Measurements from ENCODE around the gene XCL1. TPM values are rescaled to one million over a fixed set of nuclear protein-coding genes. Genes with fewer than 3 reads are reported as not detected.
"Not testable (repeated sequence)": the region's sequence is repeated elsewhere in the genome, so short reads cannot be mapped to it uniquely, and the experiment has no call there.

The XCL1 gene
- total RNA-seq, 1 donor from 2014 or later: not detected

- H3K9ac ChIP-seq (ENCODE audit: low read depth in 1 of 3, low read length in 3 of 3): no peak overlapping the region
- no peak overlapping the region for H3K4me3 ChIP-seq (ENCODE audit: low read length in 3 of 3)
- no peak overlapping the region for H3K27ac ChIP-seq (ENCODE audit: low read depth, low read length)
- no peaks in the 10 kb centered on the region for H3K9me3 ChIP-seq (ENCODE audit: control insufficient read depth in 3 of 3, low read length in 3 of 3)
- H3K27me3 ChIP-seq (ENCODE audit: control insufficient read depth in 3 of 3, insufficient read depth in 3 of 3, low read length in 3 of 3): no peaks in the 10 kb centered on the region
- no peaks in the 10 kb centered on the region for H3K4me1 ChIP-seq (ENCODE audit: control insufficient read depth in 3 of 3, insufficient read depth in 3 of 3, low read length in 3 of 3)
- H3K36me3 ChIP-seq (ENCODE audit: control insufficient read depth in 3 of 3, insufficient read depth in 3 of 3, low read length in 3 of 3): no peaks in the 10 kb centered on the region
Measured at GRCh38 chr1:168567568-168567967, 8.8 kb upstream of the XCL1 start.

DNA sequence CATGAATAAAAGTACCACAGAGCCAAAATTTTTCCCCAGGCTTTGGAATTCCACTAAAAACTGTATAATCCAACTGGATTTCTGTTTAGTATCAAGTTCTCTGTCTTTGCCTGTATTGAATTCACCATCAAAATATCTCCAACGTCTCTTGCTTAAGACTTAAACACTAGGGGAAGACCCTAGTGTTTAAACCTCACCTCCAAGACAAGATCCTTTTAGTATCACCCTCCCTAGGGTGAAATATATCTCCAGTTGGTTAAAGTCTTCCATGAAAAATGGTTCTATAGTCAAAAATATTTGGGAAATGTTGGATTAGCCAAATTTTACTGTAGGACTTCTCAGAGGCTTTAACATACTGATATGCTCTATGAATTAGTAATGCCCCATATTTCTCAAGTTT, 8.1 kb upstream of the XCL1 start:
- H3K9ac ChIP-seq (ENCODE audit: low read depth in 1 of 3, low read length in 3 of 3): no peak overlapping the region
- no peaks in the 10 kb centered on the region for H3K27me3 ChIP-seq (ENCODE audit: control insufficient read depth in 3 of 3, insufficient read depth in 3 of 3, low read length in 3 of 3)
- H3K9me3 ChIP-seq (ENCODE audit: control insufficient read depth in 3 of 3, low read length in 3 of 3): no peaks in the 10 kb centered on the region

GRCh38 chr1:168570652-168571051, 5.8 kb upstream of the XCL1 start:
- Histone ChIP-seq H3K4me1 (ENCODE audit: control insufficient read depth in 3 of 3, insufficient read depth in 3 of 3, low read length in 3 of 3) (no peaks in the 10 kb centered on the region), H3K27ac (ENCODE audit: low read depth, low read length) (no peak overlapping the region), H3K27me3 (ENCODE audit: control insufficient read depth in 3 of 3, insufficient read depth in 3 of 3, low read length in 3 of 3) (no peaks in the 10 kb centered on the region), H3K4me3 (ENCODE audit: low read length in 3 of 3) (no peak overlapping the region), H3K9me3 (ENCODE audit: control insufficient read depth in 3 of 3, low read length in 3 of 3) (no peaks in the 10 kb centered on the region), H3K9ac (ENCODE audit: low read depth in 1 of 3, low read length in 3 of 3) (no peak overlapping the region), H3K36me3 (ENCODE audit: control insufficient read depth in 3 of 3, insufficient read depth in 3 of 3, low read length in 3 of 3) (no peaks in the 10 kb centered on the region)

More for the DNA sequence above, 8.1 kb upstream of the XCL1 start:
- Histone ChIP-seq H3K27ac (ENCODE audit: low read depth, low read length) (no peak overlapping the region), H3K4me3 (ENCODE audit: low read length in 3 of 3) (no peak overlapping the region), H3K36me3 (ENCODE audit: control insufficient read depth in 3 of 3, insufficient read depth in 3 of 3, low read length in 3 of 3) (no peaks in the 10 kb centered on the region), H3K4me1 (ENCODE audit: control insufficient read depth in 3 of 3, insufficient read depth in 3 of 3, low read length in 3 of 3) (no peaks in the 10 kb centered on the region)

DNA sequence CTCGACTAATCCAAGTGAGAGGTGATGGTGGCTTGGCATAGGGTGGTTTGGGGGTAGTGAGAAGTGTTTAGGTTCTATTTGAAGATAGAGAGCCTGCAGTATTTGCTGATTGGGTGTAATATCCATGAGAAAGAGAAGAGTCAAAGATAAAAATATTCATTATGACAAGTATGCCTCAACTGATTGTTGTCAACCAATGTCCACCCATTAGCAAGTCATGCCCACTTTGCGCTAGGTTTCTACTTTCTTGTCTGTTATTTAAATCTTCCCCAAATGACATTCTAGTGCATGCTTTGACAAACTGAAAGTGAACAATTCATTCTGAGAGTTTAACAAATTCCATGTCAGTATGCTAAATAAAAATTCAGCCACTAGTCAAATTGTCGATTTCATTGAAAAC, 3.8 kb upstream of the XCL1 start:
- Histone ChIP-seq H3K36me3 (ENCODE audit: control insufficient read depth in 3 of 3, insufficient read depth in 3 of 3, low read length in 3 of 3) (no peaks in the 10 kb centered on the region), H3K9ac (ENCODE audit: low read depth in 1 of 3, low read length in 3 of 3) (no peak overlapping the region), H3K9me3 (ENCODE audit: control insufficient read depth in 3 of 3, low read length in 3 of 3) (no peaks in the 10 kb centered on the region), H3K27me3 (ENCODE audit: control insufficient read depth in 3 of 3, insufficient read depth in 3 of 3, low read length in 3 of 3) (no peaks in the 10 kb centered on the region), H3K4me3 (ENCODE audit: low read length in 3 of 3) (no peak overlapping the region), H3K4me1 (ENCODE audit: control insufficient read depth in 3 of 3, insufficient read depth in 3 of 3, low read length in 3 of 3) (no peaks in the 10 kb centered on the region), H3K27ac (ENCODE audit: low read depth, low read length) (no peak overlapping the region)

DNA sequence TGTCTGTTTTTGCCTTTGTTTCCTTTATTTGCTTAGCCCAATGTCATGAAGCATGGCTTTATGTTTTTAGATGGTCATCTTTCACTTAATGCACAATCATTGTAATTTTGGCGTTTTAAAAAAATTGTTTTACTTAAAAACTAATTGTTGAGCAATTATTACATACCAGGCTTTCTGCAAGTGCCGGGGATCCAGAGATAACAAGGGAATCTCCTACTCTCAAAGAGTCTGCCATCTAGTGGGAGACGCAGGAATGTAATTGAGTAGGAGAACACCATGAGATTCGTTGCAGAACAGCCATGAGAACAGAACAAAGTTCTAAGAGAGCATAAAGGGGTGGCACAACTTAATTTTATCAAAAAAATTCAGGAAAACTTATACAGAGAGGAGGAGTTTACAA, 2.2 kb upstream of the XCL1 start:
- H3K36me3 ChIP-seq (ENCODE audit: control insufficient read depth in 3 of 3, insufficient read depth in 3 of 3, low read length in 3 of 3); H3K9ac ChIP-seq (ENCODE audit: low read depth in 1 of 3, low read length in 3 of 3); H3K4me1 ChIP-seq (ENCODE audit: control insufficient read depth in 3 of 3, insufficient read depth in 3 of 3, low read length in 3 of 3); H3K27ac ChIP-seq (ENCODE audit: low read depth, low read length); H3K4me3 ChIP-seq (ENCODE audit: low read length in 3 of 3); H3K9me3 ChIP-seq (ENCODE audit: control insufficient read depth in 3 of 3, low read length in 3 of 3); H3K27me3 ChIP-seq (ENCODE audit: control insufficient read depth in 3 of 3, insufficient read depth in 3 of 3, low read length in 3 of 3): not testable (repeated sequence)

DNA sequence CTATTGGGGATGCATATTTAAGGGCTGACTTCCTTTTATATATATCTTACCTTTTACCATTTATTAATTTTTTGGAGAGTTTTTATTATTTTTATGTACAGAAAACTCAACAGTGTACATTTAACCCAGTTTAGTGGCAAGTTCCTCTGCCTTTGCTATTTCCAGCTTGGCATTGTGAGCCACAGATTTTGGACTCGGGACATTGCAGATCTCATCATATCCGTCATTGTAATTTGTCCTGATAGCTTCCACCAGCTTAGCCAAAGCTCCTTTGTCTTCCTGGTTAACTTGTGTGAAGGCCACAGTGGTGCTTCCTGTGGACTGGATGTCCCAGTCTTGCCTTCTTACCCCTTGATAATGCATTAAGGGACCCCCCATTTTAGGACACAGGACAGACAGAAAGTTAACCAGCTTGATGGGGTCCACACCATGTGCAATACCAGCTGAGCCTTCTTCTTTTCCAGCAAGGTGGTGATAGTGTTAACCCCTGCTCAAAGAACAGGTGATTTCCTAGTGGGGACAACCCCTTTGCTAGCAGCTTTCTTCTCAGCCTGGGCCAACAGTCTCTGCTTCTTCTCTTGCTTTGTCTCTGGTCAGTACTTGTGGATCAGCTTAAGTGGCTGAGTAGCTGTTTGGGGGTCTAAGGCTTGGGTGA, 2.3 kb downstream of the XCL1 start:
- not testable (repeated sequence) for H3K4me1 ChIP-seq (ENCODE audit: control insufficient read depth in 3 of 3, insufficient read depth in 3 of 3, low read length in 3 of 3); H3K9ac ChIP-seq (ENCODE audit: low read depth in 1 of 3, low read length in 3 of 3); H3K9me3 ChIP-seq (ENCODE audit: control insufficient read depth in 3 of 3, low read length in 3 of 3); H3K27ac ChIP-seq (ENCODE audit: low read depth, low read length); H3K36me3 ChIP-seq (ENCODE audit: control insufficient read depth in 3 of 3, insufficient read depth in 3 of 3, low read length in 3 of 3); H3K27me3 ChIP-seq (ENCODE audit: control insufficient read depth in 3 of 3, insufficient read depth in 3 of 3, low read length in 3 of 3); H3K4me3 ChIP-seq (ENCODE audit: low read length in 3 of 3)

DNA sequence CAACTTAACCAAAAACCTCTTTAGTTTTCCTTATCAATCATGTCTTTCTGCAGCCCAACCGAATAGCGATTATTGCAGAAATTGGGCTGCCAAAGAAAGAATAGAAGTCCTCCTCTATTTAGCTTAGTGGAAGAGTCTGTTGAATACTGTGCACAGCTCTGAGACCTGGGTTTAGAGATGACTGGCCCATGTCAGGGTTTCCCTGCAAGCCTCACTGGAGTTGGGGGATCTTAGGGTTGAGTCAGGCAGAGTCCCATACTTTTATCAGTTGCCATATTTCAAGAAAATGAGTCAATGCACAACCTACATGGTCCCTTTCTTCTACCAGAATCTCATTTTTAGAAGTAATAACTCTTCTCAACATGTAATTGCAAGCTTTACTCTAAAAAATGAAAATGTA, 3.9 kb downstream of the XCL1 start:
- peaks cover 0 to 13% (median 2%) of the 10 kb centered on the region in 3 donors for H3K4me1 ChIP-seq (ENCODE audit: control insufficient read depth in 3 of 3, insufficient read depth in 3 of 3, low read length in 3 of 3)
- not testable (repeated sequence) for H3K9me3 ChIP-seq (ENCODE audit: control insufficient read depth in 3 of 3, low read length in 3 of 3); H3K36me3 ChIP-seq (ENCODE audit: control insufficient read depth in 3 of 3, insufficient read depth in 3 of 3, low read length in 3 of 3); H3K4me3 ChIP-seq (ENCODE audit: low read length in 3 of 3); H3K9ac ChIP-seq (ENCODE audit: low read depth in 1 of 3, low read length in 3 of 3); H3K27me3 ChIP-seq (ENCODE audit: control insufficient read depth in 3 of 3, insufficient read depth in 3 of 3, low read length in 3 of 3); H3K27ac ChIP-seq (ENCODE audit: low read depth, low read length)

DNA sequence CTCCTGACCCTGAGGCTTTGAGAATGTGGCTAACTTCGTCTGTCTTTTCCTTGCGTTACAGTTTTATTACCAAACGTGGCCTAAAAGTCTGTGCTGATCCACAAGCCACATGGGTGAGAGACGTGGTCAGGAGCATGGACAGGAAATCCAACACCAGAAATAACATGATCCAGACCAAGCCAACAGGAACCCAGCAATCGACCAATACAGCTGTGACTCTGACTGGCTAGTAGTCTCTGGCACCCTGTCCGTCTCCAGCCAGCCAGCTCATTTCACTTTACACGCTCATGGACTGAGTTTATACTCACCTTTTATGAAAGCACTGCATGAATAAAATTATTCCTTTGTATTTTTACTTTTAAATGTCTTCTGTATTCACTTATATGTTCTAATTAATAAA, 4.6 kb downstream of the XCL1 start:
- H3K4me3 ChIP-seq (ENCODE audit: low read length in 3 of 3); H3K36me3 ChIP-seq (ENCODE audit: control insufficient read depth in 3 of 3, insufficient read depth in 3 of 3, low read length in 3 of 3); H3K9ac ChIP-seq (ENCODE audit: low read depth in 1 of 3, low read length in 3 of 3); H3K27ac ChIP-seq (ENCODE audit: low read depth, low read length); H3K9me3 ChIP-seq (ENCODE audit: control insufficient read depth in 3 of 3, low read length in 3 of 3); H3K27me3 ChIP-seq (ENCODE audit: control insufficient read depth in 3 of 3, insufficient read depth in 3 of 3, low read length in 3 of 3): not testable (repeated sequence)
- H3K4me1 ChIP-seq (ENCODE audit: control insufficient read depth in 3 of 3, insufficient read depth in 3 of 3, low read length in 3 of 3): peaks cover 2 to 19% (median 6%) of the 10 kb centered on the region in 3 donors

GRCh38 chr1:168581817-168582572, 5.6 kb downstream of the XCL1 start:
- peaks cover 2 to 19% (median 7%) of the 10 kb centered on the region in 3 donors for H3K4me1 ChIP-seq (ENCODE audit: control insufficient read depth in 3 of 3, insufficient read depth in 3 of 3, low read length in 3 of 3)
- H3K27ac ChIP-seq (ENCODE audit: low read depth, low read length): no peak overlapping the region
- H3K9ac ChIP-seq (ENCODE audit: low read depth in 1 of 3, low read length in 3 of 3): no peak overlapping the region
- no peaks in the 10 kb centered on the region for H3K36me3 ChIP-seq (ENCODE audit: control insufficient read depth in 3 of 3, insufficient read depth in 3 of 3, low read length in 3 of 3)
- no peaks in the 10 kb centered on the region for H3K27me3 ChIP-seq (ENCODE audit: control insufficient read depth in 3 of 3, insufficient read depth in 3 of 3, low read length in 3 of 3)
- H3K4me3 ChIP-seq (ENCODE audit: low read length in 3 of 3): no peak overlapping the region
- no peaks in the 10 kb centered on the region for H3K9me3 ChIP-seq (ENCODE audit: control insufficient read depth in 3 of 3, low read length in 3 of 3)

DNA sequence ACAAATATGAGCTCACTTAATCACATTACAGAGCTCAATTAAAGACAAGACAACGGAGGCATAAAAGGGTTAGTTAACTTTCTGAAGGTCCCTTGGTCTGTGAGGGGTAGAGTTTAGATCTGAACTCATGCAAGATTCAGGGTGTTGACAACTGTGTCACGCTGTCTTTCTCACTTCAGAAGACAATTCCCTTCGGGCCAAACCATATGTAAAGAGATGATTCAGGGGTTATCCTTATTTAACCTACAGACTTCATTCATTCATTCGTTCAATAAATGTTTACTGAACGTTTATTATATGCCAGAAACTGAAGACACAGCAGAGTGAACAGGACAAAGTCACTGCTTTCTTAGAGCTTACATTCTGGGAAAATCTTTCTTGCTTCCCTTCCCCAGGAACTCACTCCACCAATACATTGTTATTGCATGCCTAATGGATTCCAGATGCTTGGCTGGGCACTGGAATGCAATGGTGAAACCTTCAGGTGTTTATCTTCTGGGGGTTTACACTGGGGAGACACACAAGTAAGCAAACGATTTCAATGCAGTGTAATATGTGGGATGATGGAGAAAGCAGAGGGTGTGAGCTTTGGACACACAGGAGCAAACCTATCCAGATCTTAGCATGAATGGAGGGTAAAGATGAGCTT, 6.4 kb downstream of the XCL1 start:
- Histone ChIP-seq H3K27me3 (ENCODE audit: control insufficient read depth in 3 of 3, insufficient read depth in 3 of 3, low read length in 3 of 3) (no peaks in the 10 kb centered on the region), H3K36me3 (ENCODE audit: control insufficient read depth in 3 of 3, insufficient read depth in 3 of 3, low read length in 3 of 3) (no peaks in the 10 kb centered on the region), H3K9ac (ENCODE audit: low read depth in 1 of 3, low read length in 3 of 3) (no peak overlapping the region), H3K4me3 (ENCODE audit: low read length in 3 of 3) (no peak overlapping the region), H3K4me1 (ENCODE audit: control insufficient read depth in 3 of 3, insufficient read depth in 3 of 3, low read length in 3 of 3) (peaks cover 2 to 19% (median 7%) of the 10 kb centered on the region in 3 donors), H3K9me3 (ENCODE audit: control insufficient read depth in 3 of 3, low read length in 3 of 3) (no peaks in the 10 kb centered on the region), H3K27ac (ENCODE audit: low read depth, low read length) (no peak overlapping the region)
